GM19099 (cell line): ENCODE data around the gene GPRC5A.

Experiments used
- POLR2A ChIP-seq: IDR thresholded peaks from 3 replicates; pipeline ENCODE4 v1.6.1; 2011; ENCODE audit warnings: low read depth; ENCODE audit not compliant: insufficient read length; ENCODE audit errors: extremely low read depth

Gene GPRC5A

DNA sequence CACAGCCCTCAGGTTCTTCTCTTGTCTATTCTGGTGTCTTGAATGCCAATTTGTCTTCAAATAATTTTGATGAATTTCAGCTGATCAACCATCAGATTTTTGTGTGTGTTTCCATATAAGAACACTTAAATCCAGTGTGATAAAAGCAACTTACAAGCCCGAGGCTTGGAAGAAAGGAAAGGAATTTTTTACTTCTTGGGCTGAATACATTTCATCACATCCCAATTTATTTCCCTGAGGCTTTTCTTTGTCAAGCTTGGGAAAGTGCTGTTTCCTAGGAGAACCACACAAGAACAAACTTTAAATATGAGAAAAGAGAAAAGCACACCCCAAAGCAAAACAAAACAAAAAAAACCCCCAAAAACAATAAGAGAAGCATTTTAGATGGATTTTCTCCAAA lies 34.0 kb downstream of the GPRC5A start:
- TF ChIP-seq POLR2A: no peak

DNA sequence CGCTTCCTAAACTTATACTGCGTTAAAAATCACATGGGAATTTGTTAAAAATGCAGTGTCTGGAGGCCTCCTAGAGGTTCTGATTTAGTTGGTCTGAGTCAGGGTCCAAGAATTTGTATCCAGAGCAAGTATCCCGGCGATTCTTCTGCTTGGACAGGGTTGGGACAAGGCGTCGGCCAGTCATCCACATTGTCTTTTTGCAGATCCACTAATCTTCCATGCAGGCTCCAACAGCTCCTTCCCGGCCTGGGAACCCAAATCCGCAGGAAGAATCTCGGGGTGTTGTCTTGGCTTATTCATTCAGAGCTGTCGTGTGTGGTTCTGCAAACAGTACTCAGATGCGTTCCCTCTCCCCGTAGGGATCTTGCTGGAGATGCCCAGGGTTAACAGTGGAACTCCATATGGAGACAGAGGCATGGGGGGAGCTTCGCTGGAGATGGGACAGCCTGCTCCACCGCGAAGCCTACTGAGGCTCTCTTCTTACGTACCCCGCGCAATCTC lies 35.3 kb downstream of the GPRC5A start:
- no peak for TF ChIP-seq POLR2A

DNA sequence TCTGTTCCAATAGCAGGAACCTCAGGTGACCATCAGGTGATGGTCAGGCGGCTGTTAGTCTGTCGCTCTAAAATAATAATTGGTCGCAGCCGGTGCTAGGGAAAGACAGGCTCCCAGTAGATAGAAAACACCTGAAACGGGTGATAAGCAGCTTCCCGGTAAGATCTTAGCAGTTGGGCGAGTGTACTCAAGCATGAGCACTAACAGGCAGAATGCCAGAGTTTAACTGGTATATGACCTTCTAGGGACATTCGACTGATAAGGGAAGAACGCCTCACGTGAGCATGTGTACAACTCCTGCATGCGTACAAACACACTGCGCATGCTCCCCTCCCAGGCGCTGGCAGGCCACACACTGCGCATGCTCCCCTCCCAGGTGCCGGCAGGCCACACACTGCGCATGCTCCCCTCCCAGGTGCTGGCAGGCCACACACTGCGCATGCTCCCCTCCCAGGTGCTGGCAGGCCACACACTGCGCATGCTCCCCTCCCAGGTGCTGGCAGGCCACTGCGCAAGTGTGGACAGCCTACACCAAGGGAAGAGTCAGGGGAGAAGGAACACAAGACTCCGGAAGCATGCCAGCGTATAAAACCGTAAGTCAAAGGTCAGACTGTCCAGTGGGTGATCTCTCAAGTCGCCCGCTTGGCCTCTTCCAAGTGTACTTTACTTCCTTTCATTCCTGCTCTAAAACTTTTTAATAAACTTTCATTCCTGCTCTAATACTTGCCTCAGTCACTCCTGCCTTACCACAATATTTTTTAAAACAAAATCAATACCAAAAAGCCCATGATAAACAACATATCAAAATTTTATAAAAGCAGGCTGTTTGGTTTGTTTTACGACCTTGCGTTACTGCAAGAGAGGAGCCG lies 36.1 kb downstream of the GPRC5A start:
- TF ChIP-seq POLR2A: no peak

DNA sequence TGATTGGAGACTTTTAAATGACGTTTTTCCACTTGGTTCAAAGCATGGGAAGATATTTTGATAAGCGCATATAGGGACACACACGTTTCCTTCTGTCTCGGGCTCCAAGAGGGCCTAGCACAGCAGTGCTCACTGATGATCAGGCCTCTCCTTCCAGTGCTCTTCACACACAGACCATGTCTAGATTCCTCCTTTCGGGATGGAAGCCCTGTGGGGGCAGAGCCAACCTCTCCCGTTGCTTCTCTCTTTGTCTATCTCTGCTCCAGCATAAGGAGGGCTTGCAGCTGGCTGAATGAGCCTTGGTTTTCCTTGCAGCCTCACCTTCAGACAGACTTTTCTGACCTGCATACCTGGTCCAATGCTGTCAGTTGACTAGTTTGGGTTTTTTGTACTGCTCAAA lies 38.3 kb downstream of the GPRC5A start:
- no peak for TF ChIP-seq POLR2A

DNA sequence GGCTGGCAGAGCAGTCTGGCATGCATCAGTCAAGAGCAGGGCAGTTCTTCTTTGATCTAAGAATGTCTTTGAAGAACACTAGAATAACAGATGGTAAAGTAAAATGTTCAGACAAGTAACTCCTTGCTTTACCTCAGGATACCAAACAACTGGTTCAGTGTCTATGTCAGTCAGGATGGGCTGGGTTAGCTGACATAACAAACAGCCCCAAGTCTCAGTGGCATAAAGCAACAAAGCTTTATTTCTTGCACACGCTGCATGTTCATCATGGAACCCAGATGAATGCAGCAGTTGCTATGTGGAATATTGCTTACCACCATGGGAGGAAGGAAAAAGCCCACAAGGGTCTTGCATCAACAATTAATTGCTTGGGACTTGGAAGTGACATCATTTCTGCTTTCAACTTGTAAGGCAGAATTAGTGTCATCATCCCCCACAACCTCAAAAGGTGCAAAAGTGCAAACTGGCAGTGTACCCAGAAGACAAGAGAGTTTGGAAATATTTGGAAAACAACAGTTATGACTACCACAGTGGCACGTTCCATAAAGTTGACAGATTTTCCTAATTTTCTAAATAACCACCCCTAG lies 39.4 kb downstream of the GPRC5A start:
- no peak for TF ChIP-seq POLR2A

DNA sequence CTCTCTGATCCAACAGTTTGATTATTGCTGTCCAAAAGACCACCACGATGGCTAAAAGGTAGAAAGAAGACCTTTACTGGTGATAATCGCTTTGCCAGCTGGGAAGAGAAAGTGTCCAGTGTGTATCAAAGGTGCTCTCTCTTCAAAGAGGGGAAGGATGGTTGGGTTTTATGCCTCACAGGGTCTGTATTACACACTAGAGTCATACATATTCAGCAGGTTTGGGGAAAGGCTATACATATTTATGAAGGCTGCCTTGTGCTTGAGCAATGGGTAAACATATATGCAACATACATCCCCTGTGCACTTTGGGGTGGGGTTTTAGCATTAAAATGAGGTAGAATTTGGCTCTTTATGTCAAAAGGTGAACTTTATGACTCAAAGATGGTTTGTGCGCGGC lies 42.4 kb downstream of the GPRC5A start:
- TF ChIP-seq POLR2A: no peak

DNA sequence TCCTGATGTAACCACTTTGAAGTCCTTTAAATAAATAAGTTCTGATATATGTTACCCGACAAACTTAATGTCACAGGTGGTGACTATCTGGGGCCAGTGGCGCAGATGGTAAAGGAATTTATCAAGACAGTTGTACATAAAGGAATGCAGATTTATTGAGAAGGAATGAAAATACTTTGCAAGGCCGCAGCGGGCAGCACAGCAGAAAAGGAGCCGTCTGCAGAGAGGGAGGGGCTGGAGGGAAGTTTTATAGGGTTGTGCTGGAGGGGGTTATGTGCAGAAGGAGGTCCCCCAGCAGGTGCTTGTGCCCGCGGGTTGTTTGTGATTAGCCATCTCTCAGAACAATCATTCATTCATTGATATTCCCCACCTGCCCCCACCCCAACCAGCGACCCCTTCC lies 43.2 kb downstream of the GPRC5A start:
- TF ChIP-seq POLR2A: no peak

DNA sequence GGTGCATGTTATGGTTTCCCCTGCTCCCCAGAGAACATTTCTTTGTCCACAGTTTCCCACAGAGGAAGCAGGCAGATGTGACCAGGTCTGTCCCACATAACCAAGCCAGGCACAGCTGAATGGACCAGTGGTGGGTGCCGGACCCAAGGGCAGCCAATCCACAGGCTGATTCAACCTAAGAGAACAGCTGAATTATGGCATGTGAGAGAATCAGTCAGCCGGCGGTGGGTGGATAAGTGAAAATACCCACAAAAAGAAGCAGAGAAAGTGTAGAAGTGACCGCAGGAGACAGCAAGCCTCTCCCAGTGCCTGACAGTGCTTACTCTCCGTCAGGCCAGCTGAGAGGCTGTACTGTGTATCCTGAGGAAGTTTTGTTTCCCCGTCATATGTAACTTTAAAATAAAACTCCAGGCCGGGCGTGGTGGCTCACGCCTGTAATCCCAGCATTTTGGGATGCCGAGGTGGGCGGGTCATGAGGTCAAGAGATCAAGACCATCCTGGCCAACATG lies 45.7 kb downstream of the GPRC5A start:
- TF ChIP-seq POLR2A: no peak

DNA sequence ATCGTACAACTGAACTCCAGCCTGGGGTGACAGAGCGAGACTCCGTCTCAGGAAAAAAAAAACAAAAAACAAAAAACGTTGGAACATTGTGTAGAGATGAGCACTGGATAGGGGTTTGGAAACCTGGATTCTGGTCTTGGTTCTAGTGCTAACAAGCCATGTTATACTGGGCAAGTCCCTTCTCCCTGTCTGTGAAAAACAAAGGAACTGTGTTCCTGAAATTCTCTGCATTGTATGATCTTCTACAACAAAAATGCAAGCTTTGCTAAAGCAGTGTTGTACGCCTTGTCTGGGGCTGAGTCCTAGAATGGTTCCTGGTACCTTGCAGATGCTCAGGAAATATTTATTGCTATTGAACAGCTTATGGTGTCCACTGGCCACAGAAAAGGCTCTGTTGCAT lies 47.2 kb downstream of the GPRC5A start:
- no peak for TF ChIP-seq POLR2A

DNA sequence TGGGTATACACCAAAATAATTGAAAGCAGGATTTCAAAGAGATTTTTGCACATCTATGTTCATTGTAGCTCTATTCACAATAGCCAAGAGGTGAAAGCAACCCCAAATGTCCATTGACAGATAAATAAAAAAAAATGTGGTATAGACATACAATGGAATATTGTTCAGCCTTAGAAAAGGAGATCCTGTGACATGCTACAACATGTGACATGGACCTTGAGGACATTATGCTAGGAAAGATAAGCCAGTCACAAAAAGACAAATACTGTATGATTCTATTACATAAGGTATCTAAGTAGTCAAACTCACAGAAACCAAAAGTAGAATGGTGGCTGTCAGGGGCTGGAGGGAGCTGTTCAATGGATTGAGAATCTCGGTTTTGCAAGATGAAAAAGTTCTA lies 48.5 kb downstream of the GPRC5A start:
- TF ChIP-seq POLR2A: no peak

DNA sequence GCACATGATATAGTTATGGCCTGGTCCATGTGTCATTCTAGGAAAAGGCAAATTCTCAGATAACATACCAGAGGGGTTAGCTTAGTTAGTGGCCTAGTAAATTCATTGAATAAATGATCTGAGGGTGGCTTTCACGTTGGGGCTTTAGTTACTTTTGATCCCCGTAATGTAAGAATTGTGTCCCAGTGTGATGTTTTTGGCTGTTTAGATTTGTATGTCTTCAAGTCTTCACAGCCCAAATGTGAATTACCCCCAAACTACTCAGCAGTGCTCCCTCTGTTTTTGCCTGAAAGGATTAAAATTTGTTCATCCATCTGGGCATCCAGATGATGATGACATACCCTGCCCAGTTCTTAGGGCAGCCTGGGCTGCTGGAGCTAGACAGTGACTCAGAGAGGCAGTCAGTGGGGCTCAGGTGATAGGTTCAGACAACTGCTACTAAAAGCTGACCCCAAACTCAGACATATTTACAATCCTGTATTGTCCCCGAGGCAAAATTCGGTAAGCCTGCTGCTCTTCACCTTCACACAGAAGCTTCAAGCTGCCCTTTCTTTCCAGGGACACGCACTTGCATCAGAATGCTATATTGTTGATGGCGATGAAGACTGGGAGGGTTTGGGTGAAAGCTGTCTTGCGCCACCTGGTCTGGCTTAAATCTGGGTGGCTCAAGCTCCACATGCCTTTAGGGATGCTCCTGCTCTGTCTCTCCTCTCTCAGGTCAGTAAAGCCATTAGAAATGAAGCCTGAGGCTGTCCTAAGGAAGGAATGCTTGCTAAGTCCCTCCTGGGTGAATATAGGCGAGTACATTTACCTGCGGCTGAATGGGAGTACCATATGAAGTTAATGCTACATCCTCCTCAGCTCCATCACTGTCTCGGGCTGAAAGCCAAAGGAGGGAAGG lies 50.3 kb downstream of the GPRC5A start:
- TF ChIP-seq POLR2A: no peak

DNA sequence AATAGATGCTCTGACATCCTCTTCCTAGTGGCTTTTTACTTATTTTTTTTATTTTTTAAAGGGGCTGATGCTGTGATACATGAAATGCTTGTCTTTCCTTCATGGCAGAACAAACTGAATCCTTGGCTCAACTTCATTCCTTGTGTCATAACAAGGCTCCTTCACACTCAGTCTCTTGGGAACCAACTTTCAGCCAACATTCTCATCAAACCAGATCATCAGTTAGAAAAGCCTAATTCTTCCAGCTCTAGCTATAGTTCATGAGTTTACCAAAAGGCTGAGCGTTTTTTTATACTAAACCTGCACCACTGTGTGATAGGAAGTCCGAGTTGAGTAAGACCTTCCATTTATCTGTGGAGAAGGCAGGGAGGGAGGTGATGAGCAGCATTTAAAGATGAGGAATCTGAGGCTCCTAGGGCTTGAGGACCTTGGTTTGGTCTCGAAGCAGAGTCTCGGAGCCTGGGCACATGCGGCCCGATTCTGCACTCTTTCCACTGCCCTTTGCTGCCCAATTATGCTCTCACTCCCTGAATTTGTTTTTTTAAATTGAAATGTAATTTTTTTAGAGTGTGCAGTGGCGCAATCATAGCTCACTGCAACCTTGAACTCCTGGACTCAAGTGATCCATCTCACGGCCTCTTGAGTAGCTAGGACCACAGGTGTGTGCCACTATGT lies 52.4 kb downstream of the GPRC5A start:
- TF ChIP-seq POLR2A: no peak

DNA sequence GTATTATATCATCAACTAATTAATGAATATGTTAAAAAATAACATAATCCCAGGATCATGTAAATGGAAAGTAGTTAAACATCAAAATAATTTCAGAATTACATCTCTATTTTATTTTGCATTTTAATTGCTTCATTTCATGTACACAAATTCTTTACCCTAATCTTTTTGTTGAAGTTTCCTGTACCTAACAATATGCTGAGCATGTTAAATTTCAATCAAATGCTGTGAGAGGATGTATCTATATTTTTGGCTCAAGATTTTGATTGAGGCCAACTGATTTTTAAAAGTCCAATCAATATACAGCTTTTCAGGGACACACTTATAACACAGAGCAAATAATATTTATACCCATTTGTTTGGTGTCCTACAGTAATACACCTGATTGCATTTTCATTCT lies 54.2 kb downstream of the GPRC5A start:
- no peak for TF ChIP-seq POLR2A

DNA sequence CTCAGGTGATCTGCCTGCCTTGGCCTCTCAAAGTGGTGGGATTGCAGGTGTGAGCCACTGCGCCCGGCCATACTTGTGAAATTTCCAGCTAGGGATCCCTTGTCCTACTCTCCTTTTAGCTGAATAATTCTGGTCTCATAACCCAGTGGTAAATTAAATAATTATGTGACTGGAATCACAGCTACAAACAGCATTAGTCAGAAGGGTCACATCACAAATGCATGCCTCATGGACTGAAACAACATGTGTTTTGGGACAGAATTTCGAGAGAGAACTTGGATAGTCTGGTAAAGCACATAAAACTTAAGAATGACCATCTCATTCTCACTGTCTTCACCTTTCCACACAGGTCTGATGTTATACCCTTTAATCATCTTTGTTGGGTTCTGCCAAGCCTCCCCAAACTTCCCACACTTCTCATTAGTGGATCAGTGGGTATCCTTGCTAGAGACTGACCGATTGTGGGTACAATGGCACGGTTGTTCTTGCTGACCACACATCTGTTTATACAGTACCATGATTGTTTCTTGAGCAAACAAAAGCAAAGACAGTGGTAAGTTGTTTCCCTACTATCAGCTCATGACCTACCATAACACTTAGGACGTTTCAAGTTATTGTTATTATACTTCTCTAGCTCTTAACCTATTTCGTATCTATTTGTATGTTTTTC lies 55.5 kb downstream of the GPRC5A start:
- TF ChIP-seq POLR2A: no peak

DNA sequence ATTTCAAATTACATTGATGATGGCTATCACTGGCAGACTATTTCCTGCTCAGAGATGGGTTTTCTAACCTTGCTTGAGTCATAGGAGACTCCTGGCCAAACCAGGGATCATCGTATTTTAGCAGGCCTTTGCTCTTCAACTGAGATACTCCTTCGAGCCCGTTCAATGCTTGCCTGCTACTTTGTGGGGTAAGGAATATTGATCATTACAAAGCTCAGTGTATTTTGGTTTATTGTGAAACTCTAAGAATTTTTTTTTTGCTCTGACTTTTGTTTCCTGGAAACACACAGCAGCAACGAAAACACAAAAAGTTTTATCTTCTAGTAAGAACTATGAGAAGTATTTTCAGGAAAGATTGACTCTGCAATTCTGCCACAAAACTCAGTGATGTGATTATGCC lies 56.5 kb downstream of the GPRC5A start:
- no peak for TF ChIP-seq POLR2A

DNA sequence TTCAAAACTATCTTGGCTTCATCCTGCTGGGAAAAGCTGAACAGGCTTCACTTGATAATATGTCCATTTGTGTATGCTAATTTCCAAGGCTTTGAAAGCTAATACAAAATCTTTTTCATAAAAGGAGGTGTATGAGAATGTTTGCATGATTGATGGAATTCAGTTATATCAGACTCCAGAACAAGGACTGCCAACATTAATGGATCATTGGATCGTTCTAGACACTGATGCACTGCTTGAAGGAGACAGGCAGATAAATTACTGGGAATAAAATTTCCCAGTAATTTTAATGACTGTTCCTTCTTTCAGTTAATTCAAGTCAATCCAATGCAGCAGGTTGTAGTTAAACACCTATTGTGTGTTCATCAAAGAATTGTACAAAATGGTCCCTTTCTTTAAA lies 60.1 kb downstream of the GPRC5A start:
- TF ChIP-seq POLR2A: no peak
